Activated naive CD4-positive, alpha-beta T cell treated with anti-CD3 and anti-CD28 coated beads, Interleukin-2, amount 50 U/mL, for 16 hours (primary cell): ENCODE data around the gene ZNF862.
A peak's percentile ranks its signal among the peaks of the same experiment; 100 is the strongest.

Experiments
- DNase-seq: peaks from one replicate; pipeline ENCODE4 v3.0.0-alpha.2; 2020

ZNF862 gene

DNA sequence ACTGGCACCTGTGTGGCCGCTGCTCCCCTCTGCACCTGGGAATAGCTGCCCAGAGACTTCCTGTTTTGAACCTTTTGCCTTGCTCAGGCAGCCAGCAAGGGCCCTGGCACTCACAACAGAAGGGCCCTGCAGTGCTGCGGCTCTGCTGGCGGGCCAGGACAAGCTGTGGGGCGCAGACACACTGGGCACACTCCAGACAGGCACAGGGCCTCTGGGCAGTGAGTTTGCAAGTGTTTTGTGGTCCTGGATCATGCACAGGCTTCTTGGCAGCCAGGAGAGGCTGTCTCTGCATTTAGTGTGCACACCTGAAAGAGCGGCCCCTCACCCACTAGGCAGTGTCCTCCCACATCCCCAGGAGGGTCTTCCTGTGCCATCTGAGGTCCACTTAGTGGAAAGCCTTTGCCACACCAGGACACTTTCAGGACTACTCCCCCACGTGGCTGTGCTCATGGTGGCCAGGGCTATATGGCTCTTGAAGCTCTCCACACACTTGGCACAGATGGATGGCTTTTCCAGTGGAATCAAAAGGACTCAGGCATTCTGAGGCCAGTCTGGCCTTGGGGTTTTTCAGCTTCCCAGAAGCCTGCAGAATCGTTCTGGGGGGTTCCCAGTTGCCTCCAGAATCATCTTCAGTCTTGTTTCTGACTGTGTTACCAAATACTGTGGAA, 30.6 kb downstream of the ZNF862 start:
- no peak for DNase-seq

DNA sequence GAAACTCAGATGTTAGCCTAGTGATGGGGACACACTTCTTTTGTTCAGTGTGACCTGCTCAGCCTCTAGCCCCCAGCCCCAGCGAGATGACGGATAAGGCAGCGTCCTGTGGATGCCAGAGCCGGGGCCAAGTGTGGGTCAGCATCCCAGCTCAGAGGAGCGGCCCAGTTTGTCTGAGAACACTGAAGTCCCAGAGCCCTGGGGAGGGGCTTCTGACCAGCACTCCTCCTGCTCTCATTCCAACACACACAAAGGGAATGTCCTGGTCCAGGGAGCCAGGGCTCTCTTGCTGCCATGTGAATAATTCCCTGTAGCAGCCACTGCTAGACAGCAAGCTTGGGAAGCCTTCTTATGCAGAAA, 31.1 kb downstream of the ZNF862 start:
- DNase-seq: no peak

GRCh38 chr7:149869867-149870266, 31.7 kb downstream of the ZNF862 start:
- DNase-seq: no peak

DNA sequence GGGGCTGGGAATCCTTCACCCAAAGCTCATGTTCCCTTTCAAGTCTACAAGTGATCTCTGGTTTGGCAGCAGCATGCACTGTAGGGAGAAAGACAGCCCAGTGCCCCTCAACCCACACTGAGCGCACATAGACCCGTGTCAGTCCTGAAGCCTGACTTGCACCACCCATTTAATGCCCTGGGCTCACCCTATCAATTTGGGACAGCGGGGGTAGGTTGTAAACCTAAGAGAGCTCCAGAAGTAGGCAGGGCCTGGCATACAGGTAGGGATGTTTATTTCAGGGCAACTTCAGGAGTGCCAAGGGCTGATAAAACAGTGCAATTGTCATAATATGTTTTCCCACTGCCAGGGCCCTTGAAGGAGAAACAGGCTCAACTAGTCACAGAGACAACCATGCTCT, 32.1 kb downstream of the ZNF862 start:
- no peak for DNase-seq

DNA sequence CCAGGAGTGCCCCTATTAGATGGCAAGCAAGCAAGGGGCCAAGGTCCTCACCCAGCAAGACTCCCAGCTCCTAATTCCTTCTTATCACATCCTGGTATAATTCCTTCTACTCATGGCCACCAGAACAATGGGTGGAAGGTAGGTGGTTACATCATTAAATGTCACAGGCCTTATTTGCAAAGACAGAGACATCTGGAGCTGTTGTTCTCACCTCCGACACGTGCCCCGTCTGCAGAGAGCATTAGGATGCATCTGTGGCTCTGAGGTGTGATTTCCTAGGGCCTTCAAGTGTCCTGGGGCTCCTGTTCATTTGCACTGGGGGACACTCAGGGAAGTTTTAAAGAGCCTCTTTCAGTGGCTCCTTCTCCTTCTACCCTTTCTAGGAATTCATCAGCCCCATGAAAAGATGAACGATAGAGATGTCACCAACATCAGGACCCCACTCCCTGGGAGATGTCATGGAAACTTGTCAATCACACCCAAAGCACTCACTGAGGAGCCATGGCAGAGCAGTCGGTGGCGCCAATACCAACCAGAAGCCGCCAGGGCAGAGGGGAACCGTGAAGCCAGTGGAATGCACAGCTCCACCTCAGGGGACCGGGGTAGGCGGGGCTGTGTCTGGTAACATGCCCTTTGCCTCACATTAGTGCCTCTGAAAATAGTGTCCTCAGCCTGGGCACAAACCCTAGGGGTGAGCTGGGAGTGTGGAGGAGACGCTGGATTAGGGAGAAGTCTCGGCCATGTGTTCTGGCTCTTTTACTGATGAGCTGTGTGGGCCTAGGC, 32.7 kb downstream of the ZNF862 start:
- DNase-seq: peak; percentile 43

- no peak for DNase-seq
Measured at GRCh38 chr7:149871576-149871975, 33.4 kb downstream of the ZNF862 start.

GRCh38 chr7:149872419-149873073, 34.4 kb downstream of the ZNF862 start:
- no peak for DNase-seq

GRCh38 chr7:149873074-149873969, 35.1 kb downstream of the ZNF862 start, which contains the start of gene ATP6V0E2:
Gene ATP6V0E2, plus strand, starts transcription at chr7:149873969. Its CDS starts 97 bp downstream, at chr7:149874066.
- peak; percentile 94 for DNase-seq

DNA sequence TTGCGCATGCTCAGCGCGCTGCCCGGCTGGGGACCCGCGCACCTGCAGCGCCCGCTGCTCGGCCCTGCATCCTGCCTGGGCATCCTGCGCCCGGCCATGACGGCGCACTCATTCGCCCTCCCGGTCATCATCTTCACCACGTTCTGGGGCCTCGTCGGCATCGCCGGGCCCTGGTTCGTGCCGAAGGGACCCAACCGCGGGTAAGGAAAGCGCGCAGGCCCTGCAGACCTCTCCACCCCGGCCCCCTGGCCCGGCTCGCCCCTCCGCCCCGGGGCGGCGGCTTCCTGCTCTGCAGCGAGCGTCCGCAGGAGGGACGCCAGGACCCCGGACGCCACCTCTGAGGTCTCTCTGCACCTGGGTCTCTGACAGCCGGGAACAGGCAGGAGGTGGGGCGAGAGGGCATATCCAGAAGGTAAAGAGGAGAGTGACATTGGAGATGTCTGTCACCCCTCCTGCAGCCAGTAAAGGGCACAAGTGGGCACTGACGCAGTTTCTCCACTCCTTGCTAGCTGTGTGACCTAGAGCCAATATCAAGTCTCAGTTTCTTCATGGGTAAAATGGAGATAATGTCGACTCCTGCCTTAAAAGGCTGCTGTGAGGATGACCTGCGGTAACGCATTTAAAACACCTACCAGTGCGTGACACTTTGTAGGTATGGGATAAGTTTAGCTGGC, 35.9 kb downstream of the ZNF862 start:
- no peak for DNase-seq

GRCh38 chr7:149874644-149875028, 36.5 kb downstream of the ZNF862 start:
- DNase-seq: no peak

DNA sequence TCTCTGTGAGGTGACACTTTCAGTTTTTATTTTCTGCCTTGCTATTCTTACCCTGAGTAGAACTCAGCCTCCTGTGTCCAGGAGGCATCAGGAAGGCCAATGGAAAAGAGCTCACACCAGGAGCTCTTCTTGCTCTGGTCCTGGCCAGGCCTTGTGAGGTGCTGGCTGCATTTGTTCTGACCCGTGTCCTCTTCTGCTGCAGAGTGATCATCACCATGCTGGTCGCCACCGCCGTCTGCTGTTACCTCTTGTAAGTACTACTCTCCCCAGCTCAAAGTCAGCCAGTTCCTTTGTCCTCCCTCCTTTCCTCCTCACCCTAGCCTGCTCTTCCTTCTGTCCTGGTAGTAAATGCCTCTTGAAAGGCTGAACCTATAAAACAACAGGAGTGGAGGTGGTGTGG, 37.2 kb downstream of the ZNF862 start:
- DNase-seq: no peak

DNA sequence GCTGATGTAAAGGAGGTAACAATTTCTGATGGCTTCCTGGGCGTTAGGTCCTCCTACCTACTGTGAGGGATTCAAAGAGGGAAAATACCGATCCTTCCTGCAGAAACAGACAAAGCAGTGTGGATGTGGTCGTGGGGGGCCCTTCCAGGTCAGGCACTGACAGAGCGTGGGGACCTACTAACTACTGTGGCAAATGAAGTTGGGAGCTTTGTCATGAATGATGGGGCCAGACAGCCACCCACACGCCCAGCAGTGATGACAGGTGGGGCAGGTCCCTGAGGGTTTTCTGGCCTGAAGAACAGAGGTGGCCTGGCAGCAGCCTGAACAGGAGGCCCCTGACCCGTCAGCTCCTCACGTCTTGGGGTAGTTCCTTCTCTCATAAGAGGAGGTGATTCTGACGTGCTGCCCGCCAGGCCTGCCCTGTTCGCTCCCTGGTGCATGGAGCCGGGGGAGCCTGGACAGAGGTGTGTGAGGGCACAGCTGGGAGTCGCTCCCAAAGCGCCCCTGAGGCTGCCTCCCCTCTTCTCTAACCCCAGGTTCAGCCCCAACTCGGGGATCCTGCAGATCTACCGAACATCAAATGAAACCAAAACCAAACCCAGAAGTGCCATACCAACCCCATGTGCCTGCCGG, 39.8 kb downstream of the ZNF862 start:
- no peak for DNase-seq

DNA sequence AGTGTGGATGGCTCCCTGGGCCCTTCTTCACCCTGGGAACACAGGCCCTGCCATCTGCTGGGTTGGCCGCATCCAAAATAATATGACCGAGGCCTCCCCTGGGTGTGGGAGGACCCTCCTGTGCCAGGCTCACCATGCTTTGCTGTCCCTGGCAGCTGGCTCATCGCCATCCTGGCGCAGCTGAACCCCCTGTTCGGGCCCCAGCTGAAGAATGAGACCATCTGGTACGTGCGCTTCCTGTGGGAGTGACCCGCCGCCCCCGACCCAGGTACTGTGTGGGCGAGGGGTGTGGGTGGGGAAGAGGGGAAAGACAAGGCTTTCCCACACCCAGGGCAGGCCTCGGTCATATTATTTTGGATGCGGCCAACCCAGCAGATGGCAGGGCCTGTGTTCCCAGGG, 40.3 kb downstream of the ZNF862 start:
- no peak for DNase-seq

DNA sequence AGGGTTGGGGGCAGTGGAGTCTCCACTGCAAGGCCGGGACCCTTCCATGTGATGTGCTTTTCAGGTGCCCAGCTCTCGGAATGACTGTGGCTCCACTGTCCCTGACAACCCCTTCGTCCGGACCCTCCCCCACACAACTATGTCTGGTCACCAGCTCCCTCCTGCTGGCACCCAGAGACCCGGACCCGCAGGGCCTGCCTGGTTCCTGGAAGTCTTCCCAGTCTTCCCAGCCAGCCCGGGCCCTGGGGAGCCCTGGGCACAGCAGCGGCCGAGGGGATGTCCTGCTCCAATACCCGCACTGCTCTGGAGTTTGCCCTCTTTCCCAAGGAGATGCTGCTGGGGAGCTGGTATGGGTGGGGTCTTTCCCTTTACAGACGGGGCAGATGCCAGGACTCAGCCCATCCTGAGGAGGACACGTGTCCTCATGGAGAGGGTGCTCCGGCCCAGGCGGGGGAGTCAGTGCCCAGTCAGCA, 41.1 kb downstream of the ZNF862 start:
- DNase-seq: no peak

- DNase-seq: no peak
Measured at GRCh38 chr7:149879766-149880637, 41.8 kb downstream of the ZNF862 start.

GRCh38 chr7:149880638-149881311, 42.6 kb downstream of the ZNF862 start:
- DNase-seq: no peak

DNA sequence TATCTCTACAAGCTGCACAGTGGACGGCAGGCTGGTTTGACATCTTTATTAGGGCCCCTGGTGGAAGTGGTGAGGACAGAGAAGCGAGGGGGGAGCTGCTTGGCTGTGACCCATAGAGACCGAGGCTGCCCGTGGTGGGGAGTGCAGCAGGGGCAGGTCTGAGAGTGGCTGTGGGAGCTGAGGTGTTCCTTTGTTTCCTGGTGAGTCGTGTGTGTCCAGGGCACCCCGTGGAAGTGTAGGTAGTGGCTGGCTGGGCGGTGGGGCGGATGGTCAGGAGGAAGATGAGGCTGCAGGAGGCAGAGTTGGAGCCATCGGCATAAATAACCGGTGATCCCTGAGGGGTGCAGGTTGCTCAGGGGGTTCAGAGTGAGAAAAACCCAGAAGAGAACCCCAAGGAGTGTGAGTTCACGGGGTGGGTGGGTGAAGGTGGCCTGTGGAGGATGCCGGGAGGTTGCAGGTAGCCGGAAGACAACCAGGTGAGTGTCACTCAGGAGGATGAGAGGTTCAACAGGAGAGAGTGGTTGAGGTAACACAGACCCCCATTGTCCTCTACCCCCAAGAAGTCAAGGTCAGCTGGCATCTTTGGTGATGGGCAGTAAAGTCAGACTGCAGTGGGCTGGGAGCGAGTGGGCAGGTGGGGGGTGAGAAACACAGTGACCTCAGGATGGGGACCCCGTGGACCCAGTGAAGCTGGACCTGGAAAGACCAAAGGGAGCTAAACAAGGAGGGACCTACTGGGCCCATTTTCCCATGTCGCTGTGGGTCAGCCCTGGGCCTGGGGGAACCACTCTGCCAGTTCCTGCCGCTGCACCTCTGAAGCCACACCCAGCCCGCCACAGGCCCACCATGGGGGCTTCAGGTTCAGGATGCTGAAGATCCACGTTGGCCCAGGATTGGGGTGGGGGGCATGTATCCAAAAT, 43.4 kb downstream of the ZNF862 start:
- no peak for DNase-seq

GRCh38 chr7:149882248-149883047, 44.3 kb downstream of the ZNF862 start:
- DNase-seq: no peak
